Measurements from ENCODE around the gene YBX1.

GRCh38 chr1:42657201-42657600 is 25.0 kb upstream of the YBX1 start:
- TF ChIP-seq CTCF (IDR thresholded peaks at IDR 0.05) (no peak), POLR2A (IDR thresholded peaks at IDR 0.05) (no peak)

Data from Peyer's patch (tissue), 4 donors.